Measurements from ENCODE around the gene ACVR1.
"Not testable (repeated sequence)": the region's sequence is repeated elsewhere in the genome, so short reads cannot be mapped to it uniquely, and the experiment has no call there.

Gene ACVR1

DNA sequence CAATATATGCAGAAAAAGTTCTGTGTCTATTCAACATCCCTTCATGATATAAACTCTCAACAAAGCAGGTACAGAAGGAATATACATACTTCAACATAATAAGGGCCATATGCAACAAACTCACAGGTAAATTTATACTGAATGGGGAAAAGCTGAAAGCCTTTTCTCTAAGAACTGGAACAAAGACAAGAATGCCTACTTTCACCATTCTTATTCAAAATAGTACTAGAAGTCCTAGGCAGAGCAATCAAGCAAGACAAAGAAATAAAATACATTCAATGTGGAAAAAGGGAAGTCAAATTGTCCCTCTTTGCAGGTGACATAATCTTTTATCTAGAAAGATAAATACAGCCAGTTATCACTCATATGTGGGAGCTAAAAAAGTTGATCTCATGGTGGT is 116.3 kb downstream of the ACVR1 start:
- DNase-seq (ENCODE audit: low read depth in 3 of 3): no peak

GRCh38 chr2:157758586-157758985 is 117.5 kb downstream of the ACVR1 start:
- no peak for DNase-seq (ENCODE audit: low read depth in 3 of 3)

DNA sequence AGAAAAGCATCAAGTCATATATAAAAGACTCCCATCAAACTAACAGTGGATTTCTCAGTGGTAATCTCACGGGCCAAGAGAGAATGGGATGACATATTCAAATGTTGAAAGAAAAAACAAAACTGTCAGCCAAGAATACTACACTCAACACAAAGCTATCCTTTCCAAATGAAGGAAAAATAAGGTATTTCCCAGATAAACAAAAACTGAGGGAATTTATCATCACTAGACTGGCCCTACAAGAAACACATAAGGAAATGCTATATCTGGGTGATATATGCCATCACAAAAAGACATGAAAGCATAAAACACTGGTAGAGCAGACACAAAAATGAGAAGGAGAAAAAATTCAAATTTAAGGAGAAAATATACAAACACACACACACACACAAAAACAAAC is 118.6 kb downstream of the ACVR1 start:
- no peak for DNase-seq (ENCODE audit: low read depth in 3 of 3)

GRCh38 chr2:157756447-157756846 is 119.7 kb downstream of the ACVR1 start:
- DNase-seq (ENCODE audit: low read depth in 3 of 3): not testable (repeated sequence)

GRCh38 chr2:157751462-157752058 is 124.6 kb downstream of the ACVR1 start:
- DNase-seq (ENCODE audit: low read depth in 3 of 3): peak in 1 of 3 experiments; percentile 31

GRCh38 chr2:157749684-157750083 is 126.4 kb downstream of the ACVR1 start:
- DNase-seq (ENCODE audit: low read depth in 3 of 3): no peak

DNA sequence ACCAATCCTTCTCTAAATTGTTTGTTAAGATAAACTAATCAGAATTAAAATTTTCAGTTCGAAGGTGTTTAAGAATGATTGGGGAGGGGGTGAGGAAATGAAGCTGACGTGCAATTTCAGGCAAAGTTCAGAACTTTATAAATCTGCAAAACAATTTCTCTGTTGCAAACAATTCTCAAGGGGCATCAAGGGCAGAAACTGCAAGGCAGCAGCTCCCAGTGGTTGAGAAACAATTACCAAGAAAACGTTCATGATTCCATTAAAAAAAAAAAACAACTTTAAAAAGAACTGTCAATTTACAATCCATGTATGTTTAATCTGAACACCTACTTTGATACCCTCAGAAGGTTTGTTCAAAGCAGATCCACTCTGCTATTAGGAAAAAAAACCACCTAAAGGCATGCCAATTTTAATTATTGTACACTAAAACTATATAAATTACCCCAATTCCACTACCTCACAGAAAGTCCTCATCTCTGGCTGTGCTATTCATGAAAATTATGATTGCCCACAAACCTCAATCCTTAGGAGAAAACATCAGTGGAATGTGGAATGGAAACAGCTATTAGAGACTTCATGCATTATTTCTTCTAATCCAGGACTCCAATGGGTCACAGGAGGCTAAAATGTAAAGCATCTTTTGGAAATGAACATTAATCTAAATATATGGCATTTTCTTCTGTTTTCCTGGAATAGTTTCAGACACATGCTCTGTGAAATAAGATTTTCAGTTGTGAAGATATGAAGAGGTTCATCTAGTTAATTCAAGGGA is 127.6 kb downstream of the ACVR1 start:
- DNase-seq (ENCODE audit: low read depth in 3 of 3): no peak

DNA sequence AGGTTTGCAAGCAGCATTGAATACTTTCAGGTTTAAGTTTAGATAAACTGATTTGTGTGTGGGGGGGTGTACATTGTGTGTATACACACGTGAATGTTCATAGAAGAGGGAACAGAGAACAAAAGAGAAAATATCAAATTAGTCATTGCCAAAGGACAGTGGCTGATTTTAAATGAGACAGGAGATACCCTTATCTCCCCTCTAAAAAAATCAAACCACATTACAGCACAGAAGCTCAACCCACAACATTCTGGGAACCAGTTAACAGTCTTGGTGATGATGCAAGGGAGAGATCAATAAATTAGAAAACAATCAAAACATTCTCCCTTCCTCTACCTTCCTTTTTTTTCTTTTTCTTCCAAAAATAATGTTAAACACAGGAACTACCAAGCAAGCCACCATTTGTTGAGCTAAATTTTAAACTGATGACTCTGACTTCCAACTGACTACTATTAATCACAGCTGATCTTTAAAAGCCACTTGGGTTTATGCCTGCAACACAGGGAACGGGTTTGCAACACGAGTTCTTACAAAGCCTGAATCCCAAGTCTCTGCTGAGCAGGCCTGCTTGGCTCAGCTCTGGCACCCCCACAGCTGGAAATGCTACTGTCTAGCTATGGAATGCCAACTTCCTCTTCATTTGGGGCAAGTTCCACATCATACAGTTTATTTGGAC is 128.3 kb downstream of the ACVR1 start:
- DNase-seq (ENCODE audit: low read depth in 3 of 3): no peak

DNA sequence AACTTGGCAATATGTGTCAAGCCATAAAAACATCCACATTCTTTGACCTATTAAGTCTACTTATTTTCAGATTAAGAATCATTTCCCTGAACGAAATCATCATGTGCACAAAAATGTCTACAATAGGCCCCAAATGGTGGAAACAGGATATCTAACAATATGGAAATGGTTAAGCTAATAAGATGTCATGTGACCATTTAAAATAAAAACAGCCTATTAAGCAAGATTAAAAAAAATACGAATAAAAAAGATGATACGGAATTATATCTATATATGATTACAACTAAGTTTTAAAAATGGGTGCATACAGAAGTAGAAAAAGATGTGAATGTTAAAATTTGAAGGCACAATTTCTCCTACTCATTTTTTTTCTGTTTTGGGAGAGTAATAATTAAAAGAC is 128.8 kb downstream of the ACVR1 start:
- no peak for DNase-seq (ENCODE audit: low read depth in 3 of 3)

GRCh38 chr2:157746234-157746950 is 129.7 kb downstream of the ACVR1 start:
- DNase-seq (ENCODE audit: low read depth in 3 of 3): no peak

- no peak for DNase-seq (ENCODE audit: low read depth in 3 of 3)
Observed at GRCh38 chr2:157744571-157745076, 131.5 kb downstream of the ACVR1 start.

DNA sequence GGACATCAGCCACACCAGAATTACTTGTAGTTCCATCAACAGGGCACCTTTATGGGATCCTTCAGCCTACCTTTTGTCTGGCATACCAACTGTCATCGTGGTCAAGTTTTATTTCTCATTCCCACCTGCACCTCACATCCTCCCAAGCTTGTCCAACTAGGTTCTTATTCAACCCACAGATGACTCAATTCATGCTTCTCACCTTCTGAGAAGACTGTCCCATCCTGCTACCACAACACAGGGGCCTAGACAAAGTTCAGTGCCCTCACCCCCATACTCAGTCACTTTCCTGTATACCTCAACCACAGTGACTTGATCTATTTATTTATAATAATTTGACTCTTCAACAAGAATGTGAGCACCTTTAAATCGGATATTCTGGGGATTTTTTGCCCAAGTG is 133.1 kb downstream of the ACVR1 start:
- no peak for DNase-seq (ENCODE audit: low read depth in 3 of 3)

GRCh38 chr2:157741819-157742484 is 134.2 kb downstream of the ACVR1 start:
- DNase-seq (ENCODE audit: low read depth in 3 of 3): no peak

- no peak for DNase-seq (ENCODE audit: low read depth in 3 of 3)
Observed at GRCh38 chr2:157737656-157738055, 138.5 kb downstream of the ACVR1 start.

DNA sequence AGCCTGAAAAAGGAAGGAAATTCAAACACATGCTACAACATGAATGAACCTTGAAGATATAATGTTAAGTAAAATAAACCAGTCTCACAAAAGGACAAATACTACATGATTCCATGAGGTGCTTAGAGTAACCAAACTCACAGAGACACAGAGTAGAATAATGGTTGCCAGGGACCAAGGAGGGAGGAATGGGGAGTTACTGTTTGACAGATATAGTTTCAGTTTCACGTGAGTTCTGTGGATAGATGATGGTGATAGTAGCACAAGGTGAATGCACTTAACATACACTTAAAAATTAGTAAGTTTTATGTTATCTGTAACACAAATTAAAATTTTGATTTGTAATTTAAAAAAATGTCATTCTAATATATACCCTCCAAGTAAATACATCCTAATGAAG is 140.6 kb downstream of the ACVR1 start:
- no peak for DNase-seq (ENCODE audit: low read depth in 3 of 3)

DNA sequence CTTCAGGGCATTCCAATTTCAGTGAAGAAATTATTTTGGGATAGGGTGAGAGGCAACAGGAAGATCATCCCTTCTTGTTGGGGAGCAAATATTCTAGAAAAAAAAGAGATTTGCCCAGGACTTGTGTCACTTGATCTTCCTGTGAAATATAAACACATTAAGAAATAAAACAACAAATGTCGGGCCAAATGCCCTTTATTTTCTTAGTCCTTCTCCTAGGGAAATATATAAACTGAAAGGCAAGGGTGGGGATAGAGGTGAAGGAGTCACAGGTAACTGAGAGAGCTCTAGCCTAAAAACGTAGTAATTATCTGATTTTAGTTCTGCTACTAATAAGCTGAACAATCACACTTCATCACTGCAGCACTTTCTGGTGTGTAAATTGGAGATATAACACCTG is 142.9 kb downstream of the ACVR1 start:
- no peak for DNase-seq (ENCODE audit: low read depth in 3 of 3)

GRCh38 chr2:157732596-157732995 is 143.5 kb downstream of the ACVR1 start:
- no peak for DNase-seq (ENCODE audit: low read depth in 3 of 3)

GRCh38 chr2:157727693-157728092 is 148.4 kb downstream of the ACVR1 start:
- no peak for DNase-seq (ENCODE audit: low read depth in 3 of 3)

DNA sequence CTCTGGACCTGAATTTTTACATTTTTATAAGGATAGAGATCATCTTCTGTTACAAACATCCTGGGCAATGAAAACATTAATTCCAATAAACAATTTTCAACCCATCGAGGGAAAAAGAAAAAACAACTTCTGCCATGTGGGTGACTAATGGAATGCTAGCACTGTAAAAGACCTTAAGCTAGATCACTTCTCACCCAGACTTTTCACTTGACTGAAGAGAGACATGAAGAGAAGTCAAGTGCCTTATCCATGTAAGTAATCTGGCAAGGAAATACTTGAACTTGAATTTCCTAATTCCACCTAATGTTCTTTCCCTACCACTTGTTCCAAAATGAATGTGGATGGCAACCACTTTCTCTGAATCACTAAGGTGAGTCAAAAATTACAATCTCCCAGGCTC is 149.2 kb downstream of the ACVR1 start:
- no peak for DNase-seq (ENCODE audit: low read depth in 3 of 3)

- no peak for DNase-seq (ENCODE audit: low read depth in 3 of 3)
Observed at GRCh38 chr2:157725846-157726245, 150.3 kb downstream of the ACVR1 start.

- no peak for DNase-seq (ENCODE audit: low read depth in 3 of 3)
Observed at GRCh38 chr2:157722580-157723234, 153.4 kb downstream of the ACVR1 start.
